H4 (cell line): Measurements from ENCODE around the gene GAP43. TPM values are rescaled to one million over a fixed set of nuclear protein-coding genes. Genes with fewer than 3 reads are reported as not detected.

Source experiments
- DNase-seq: peaks from one replicate; pipeline ENCODE4 v3.0.0-alpha.2; 2015; ENCODE audit warnings: low spot score
- total RNA-seq: library from RNA; depleted of rRNA; stranded (reverse); fragments of >200 nt; shearing (Covaris generic); gene quantifications from 2 replicates; pipeline ENCODE4 v1.2.3, GENCODE V29; 2014

Gene GAP43
- total RNA-seq, 1 experiment from 2014 or later: 0.10 TPM

GRCh38 chr3:115660646-115661337 lies 37.5 kb downstream of the GAP43 start:
- no peak for DNase-seq

GRCh38 chr3:115662356-115662755 lies 39.0 kb downstream of the GAP43 start:
- DNase-seq: no peak

- no peak for DNase-seq
Measured at GRCh38 chr3:115663414-115663813, 40.1 kb downstream of the GAP43 start.

GRCh38 chr3:115666081-115666480 lies 42.8 kb downstream of the GAP43 start:
- DNase-seq: no peak

GRCh38 chr3:115666920-115667737 lies 43.8 kb downstream of the GAP43 start:
- no peak for DNase-seq

GRCh38 chr3:115667738-115668065 lies 44.4 kb downstream of the GAP43 start:
- no peak for DNase-seq

- DNase-seq: no peak
Measured at GRCh38 chr3:115670911-115671310, 47.6 kb downstream of the GAP43 start.

- no peak for DNase-seq
Measured at GRCh38 chr3:115671761-115672455, 48.6 kb downstream of the GAP43 start.

GRCh38 chr3:115673881-115674280 lies 50.6 kb downstream of the GAP43 start:
- DNase-seq: no peak

GRCh38 chr3:115676336-115676735 lies 53.0 kb downstream of the GAP43 start:
- no peak for DNase-seq

- DNase-seq: peak; percentile 39
Measured at GRCh38 chr3:115680803-115681345, 57.6 kb downstream of the GAP43 start.

GRCh38 chr3:115681736-115682135 lies 58.4 kb downstream of the GAP43 start:
- DNase-seq: no peak

GRCh38 chr3:115683305-115683704 lies 60.0 kb downstream of the GAP43 start:
- DNase-seq: no peak

GRCh38 chr3:115683773-115684172 lies 60.5 kb downstream of the GAP43 start:
- no peak for DNase-seq

- DNase-seq: no peak
Measured at GRCh38 chr3:115685097-115685496, 61.8 kb downstream of the GAP43 start.

GRCh38 chr3:115687721-115688120 lies 64.4 kb downstream of the GAP43 start:
- no peak for DNase-seq

- no peak for DNase-seq
Measured at GRCh38 chr3:115688418-115688817, 65.1 kb downstream of the GAP43 start.

- DNase-seq: no peak
Measured at GRCh38 chr3:115689928-115690327, 66.6 kb downstream of the GAP43 start.

- DNase-seq: no peak
Measured at GRCh38 chr3:115691964-115692363, 68.7 kb downstream of the GAP43 start.

- peak; percentile 76 for DNase-seq
Measured at GRCh38 chr3:115692887-115693524, 69.7 kb downstream of the GAP43 start.

GRCh38 chr3:115693868-115694267 lies 70.6 kb downstream of the GAP43 start:
- no peak for DNase-seq

- DNase-seq: no peak
Measured at GRCh38 chr3:115695090-115695489, 71.8 kb downstream of the GAP43 start.
